Thyroid gland (tissue), 4 donors: ENCODE results near the gene BBC3. TPM values are rescaled to one million over a fixed set of nuclear protein-coding genes. Genes with fewer than 3 reads are reported as not detected.

Experiments used
- DNase-seq, 2 donors: peaks; one replicate each; pipeline ENCODE4 v3.0.0-alpha.2; 2019
- H3K27ac ChIP-seq, 3 donors: fragments of 200-600 bp; sonication (generic); 1 replicate in 2 of 3; 2 replicates in 1 of 3; pipeline ENCODE4 v1.5.1; 2016 to 2019; ENCODE audit warnings: mild to moderate bottlenecking in 1 of 3, moderate library complexity in 1 of 3
- H3K27me3 ChIP-seq: fragments of 200-600 bp; sonication (generic); one replicate; pipeline ENCODE4 v1.5.1; 2019
- H3K36me3 ChIP-seq, 2 donors: fragments of 200-600 bp; sonication (generic); one replicate each; pipeline ENCODE4 v1.5.1; 2016 to 2019
- H3K4me1 ChIP-seq, 2 donors: fragments of 200-600 bp; sonication (generic); one replicate each; pipeline ENCODE4 v1.5.1; 2017 to 2019
- H3K4me3 ChIP-seq, 3 donors: fragments of 200-600 bp; sonication (generic); replicated peaks in 1 of 3; 1 replicate in 2 of 3; 2 replicates in 1 of 3; pipeline ENCODE4 v1.5.1; 2016; ENCODE audit warnings: mild to moderate bottlenecking in 1 of 3
- H3K9me3 ChIP-seq: fragments of 200-600 bp; sonication (generic); one replicate; pipeline ENCODE4 v1.5.1; 2017
- POLR2A ChIP-seq, 2 donors: fragments of 450-650 bp; IDR thresholded peaks; one replicate each; pipeline ENCODE4 v1.6.1; 2017; ENCODE audit warnings: antibody characterized with exemption in 2 of 2, mild to moderate bottlenecking in 2 of 2, moderate library complexity in 1 of 2
- WGBS, 2 donors: methylation state at CpG; one replicate each; pipeline ENCODE4 v1.1.5; 2017; 5-methylcytosine and 5-hydroxymethylcytosine counted together
- intact Hi-C: fragments of 100-400 bp; cut with DNase I; formaldehyde crosslinking; loops from one replicate; pipeline ENCODE4 v1.15.1; 2023
- total RNA-seq, 4 donors: library from RNA; depleted of rRNA; stranded (reverse); fragments of >200 nt; gene quantifications; one replicate each; pipeline ENCODE4 v1.2.3, GENCODE V29; 2016
- TF ChIP-seq, protein P1 (sequence below), 6 experiments: fragments of 200-600 bp in 3 of 6; fragments of 450-650 bp in 3 of 6; sonication (generic) in 3 of 6; IDR thresholded peaks; one replicate each; pipeline ENCODE4 v1.5.1; 2016 to 2019; ENCODE audit warnings: antibody characterized with exemption in 6 of 6, mild to moderate bottlenecking in 2 of 6, inconsistent platforms in 1 of 6, moderate library complexity in 1 of 6

The BBC3 gene
- total RNA-seq, 4 donors from 2014 or later: 2.4 to 7.7 (median 4.9) TPM

DNA sequence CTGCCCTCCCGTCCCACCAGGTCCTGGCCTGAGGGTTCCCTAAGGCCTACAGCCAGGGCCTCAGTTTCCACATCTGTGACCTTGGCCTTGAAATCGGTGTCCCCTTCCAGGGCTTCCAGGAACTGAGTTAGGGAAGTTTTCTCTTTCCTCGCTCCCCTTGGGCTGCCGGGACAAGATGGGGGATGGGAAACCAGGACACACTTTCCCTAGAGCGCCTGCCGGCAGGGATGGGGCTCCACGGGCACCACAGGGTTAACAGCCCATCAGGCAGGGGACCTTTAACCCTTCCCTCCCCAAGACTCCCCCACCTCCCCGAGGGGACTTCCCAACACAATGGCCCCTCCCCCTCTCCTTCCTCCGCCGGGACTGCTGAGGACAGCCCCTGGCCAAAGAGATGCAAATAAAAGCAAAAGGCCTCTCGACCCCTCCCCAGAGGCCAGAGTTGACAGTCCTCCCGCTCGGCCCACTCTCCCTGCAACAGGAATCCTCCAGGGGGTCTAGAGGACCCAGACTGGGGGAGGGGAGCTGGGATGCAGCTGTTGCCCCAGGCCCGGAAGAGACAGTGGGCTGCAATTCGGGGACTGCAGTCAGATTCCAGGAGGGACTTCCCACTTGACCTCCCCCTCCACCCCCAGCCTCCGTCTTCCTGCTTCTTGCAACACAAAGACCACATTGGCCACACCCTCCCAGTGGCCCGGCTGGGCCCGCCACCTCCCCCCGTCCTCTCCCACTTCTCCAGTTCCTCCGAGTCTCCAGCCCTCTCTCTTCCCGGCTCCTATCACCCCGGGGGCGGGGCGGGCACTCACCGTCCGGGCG, 3.4 kb downstream of the BBC3 start:
- intact Hi-C loops: no loop called here
- Histone ChIP-seq H3K9me3 (no peaks in the 10 kb centered on the region), H3K27ac (peak overlapping the region; percentile 97 to 100 (median 98)), H3K4me3 (peak overlapping the region in 1 of 3 donors; percentile 40), H3K4me1 (peaks cover 27 to 52% of the 10 kb centered on the region in 2 donors), H3K27me3 (no peaks in the 10 kb centered on the region), H3K36me3 (no peaks in the 10 kb centered on the region)
- WGBS, 2 donors: 11 to 14% methylated on average over 14 to 19 of the region's 27 CpGs
- peak; percentile 87 for DNase-seq
- TF ChIP-seq, protein P1, sequence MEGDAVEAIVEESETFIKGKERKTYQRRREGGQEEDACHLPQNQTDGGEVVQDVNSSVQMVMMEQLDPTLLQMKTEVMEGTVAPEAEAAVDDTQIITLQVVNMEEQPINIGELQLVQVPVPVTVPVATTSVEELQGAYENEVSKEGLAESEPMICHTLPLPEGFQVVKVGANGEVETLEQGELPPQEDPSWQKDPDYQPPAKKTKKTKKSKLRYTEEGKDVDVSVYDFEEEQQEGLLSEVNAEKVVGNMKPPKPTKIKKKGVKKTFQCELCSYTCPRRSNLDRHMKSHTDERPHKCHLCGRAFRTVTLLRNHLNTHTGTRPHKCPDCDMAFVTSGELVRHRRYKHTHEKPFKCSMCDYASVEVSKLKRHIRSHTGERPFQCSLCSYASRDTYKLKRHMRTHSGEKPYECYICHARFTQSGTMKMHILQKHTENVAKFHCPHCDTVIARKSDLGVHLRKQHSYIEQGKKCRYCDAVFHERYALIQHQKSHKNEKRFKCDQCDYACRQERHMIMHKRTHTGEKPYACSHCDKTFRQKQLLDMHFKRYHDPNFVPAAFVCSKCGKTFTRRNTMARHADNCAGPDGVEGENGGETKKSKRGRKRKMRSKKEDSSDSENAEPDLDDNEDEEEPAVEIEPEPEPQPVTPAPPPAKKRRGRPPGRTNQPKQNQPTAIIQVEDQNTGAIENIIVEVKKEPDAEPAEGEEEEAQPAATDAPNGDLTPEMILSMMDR (IDR thresholded peaks at IDR 0.05): no peak
- peak in 1 of 2 donors; percentile 39 for TF ChIP-seq POLR2A (IDR thresholded peaks at IDR 0.05)

DNA sequence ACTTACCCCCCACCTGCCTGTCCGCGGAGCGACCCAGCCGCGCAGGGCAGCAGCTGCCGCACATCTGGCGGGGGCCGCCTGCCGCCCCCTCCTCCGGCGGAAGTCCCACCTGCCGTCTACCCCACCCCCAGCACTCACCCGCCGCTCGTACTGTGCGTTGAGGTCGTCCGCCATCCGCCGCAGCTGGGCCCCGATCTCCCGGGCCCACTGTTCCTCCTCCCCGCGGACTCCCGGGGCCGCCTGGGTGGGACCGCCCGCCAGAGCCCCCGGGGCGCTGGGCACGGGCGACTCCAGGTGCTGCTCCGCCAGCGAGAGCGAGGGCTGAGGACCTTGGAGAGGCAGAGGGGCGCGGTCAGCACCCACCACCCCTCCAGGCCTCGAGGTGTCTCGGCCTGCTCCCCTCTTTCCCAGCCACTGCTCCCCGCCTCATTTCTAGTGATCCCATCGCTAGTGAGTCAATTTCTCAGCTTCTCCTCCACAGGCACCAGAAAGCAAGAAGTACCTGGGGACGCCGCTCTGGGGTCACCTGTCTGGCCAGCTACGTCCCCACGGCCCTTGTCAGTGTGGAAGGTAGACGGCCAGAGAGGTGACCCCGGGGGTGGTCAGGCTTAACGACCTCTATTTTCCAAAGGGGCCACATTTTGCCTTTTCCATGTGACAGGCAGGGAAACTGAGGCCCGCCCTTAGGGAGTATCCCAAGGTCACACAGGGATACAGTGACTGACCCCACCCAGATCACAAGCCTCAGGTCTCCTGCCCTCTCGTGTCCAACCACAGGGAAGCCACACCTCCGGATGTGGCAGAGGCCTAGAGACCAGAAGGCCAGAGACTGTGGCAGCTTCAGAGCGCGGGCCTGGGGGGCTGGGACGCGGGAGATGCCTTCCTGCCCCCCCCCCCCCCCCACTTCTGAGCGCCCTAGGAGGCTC, 4.3 kb downstream of the BBC3 start:
- Histone ChIP-seq H3K36me3 (peaks cover under 1 to 8% of the 10 kb centered on the region in 2 donors), H3K27me3 (no peaks in the 10 kb centered on the region), H3K27ac (peak overlapping the region; percentile 97 to 100 (median 98)), H3K9me3 (no peaks in the 10 kb centered on the region), H3K4me1 (peaks cover 27 to 44% of the 10 kb centered on the region in 2 donors), H3K4me3 (peak overlapping the region in 2 of 3 donors; percentile 18 to 57)
- 16 to 19% methylated on average over 24 to 27 of the region's 56 CpGs for WGBS, 2 donors
- peak in 1 of 2 donors; percentile 45 for TF ChIP-seq POLR2A (IDR thresholded peaks at IDR 0.05)
- TF ChIP-seq, protein P1 (IDR thresholded peaks at IDR 0.05): no peak
- DNase-seq: peak; percentile 68 to 71
- intact Hi-C loops: no loop called here

DNA sequence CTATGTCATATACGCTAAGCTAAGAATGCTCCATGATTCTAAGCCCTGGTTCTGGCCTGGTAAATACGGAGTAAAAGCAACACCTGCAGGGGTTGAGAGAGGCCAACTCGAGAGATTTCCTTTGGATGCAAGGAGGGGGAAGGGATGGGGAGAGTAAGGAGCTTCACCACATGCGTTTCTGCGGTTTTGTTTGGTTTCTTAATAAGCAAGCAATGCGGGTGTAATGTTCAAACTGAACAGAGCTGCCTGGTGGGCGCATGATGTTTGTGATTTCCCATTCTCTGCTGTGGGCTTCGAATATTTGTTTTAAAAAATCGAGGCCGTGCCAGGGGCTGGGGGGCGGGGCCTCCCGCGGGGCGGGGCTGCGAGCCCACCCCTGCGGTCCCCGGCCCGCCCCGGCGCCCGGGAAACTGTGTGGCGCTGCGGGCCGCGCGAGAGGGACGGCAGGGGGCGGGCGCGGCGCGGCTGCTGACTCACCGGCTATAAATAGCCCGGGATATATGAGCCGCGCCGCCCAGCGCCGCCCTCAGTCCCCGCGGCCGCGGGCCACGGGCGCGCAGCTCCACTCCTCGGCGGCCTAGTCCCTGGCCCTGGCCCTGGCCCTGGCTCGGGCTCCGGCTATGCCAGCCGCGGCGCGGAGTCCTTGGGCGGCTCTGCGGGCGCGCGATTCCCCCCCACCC, 5.1 kb downstream of the BBC3 start:
- WGBS, 2 donors: 4 to 11% methylated on average over 13 to 43 of the region's 59 CpGs
- H3K4me1 ChIP-seq: peaks cover 23 to 39% of the 10 kb centered on the region in 2 donors
- peak overlapping the region in 2 of 3 donors; percentile 18 to 57 for H3K4me3 ChIP-seq
- H3K27me3 ChIP-seq: no peaks in the 10 kb centered on the region
- DNase-seq: peak; percentile 88 to 89
- TF ChIP-seq POLR2A (IDR thresholded peaks at IDR 0.05): peak; percentile 99 to 100
- TF ChIP-seq, protein P1 (IDR thresholded peaks at IDR 0.05): peak in 3 of 6 experiments; percentile 51 to 58 (median 57)
- peaks cover 4 to 16% of the 10 kb centered on the region in 2 donors for H3K36me3 ChIP-seq
- intact Hi-C loops: no loop called here
- no peaks in the 10 kb centered on the region for H3K9me3 ChIP-seq
- H3K27ac ChIP-seq: peak overlapping the region; percentile 97 to 100 (median 98)

GRCh38 chr19:47221890-47222289, 9.1 kb downstream of the BBC3 start:
- intact Hi-C loops: no loop called here
- Histone ChIP-seq H3K4me3 (no peak overlapping the region), H3K27me3 (no peaks in the 10 kb centered on the region), H3K36me3 (peaks cover 4 to 17% of the 10 kb centered on the region in 2 donors), H3K4me1 (peaks cover 6 to 13% of the 10 kb centered on the region in 2 donors), H3K27ac (no peak overlapping the region), H3K9me3 (no peaks in the 10 kb centered on the region)
- no peak for DNase-seq
- TF ChIP-seq POLR2A (IDR thresholded peaks at IDR 0.05): no peak
- TF ChIP-seq, protein P1 (IDR thresholded peaks at IDR 0.05): no peak
- WGBS, 2 donors: 95% methylated on average over 11 of the region's 11 CpGs
